Stimulated activated effector memory CD8-positive, alpha-beta T cell treated with anti-CD3 and anti-CD28 coated beads, Interleukin-12 subunit alpha, Interleukin-12 subunit beta, amount 100 ng/mL, for 72 hours (primary cell): ENCODE results near the gene CHML.

Experiments used
- ATAC-seq: fragments of 150-1000 bp; cut with Tn5 transposase; 2 replicates; pipeline ENCODE4 v1.10.0; 2021
- DNase-seq, 2 donors: peaks; one replicate each; pipeline ENCODE4 v3.0.0; 2021 to 2022; ENCODE audit warnings: low spot score in 2 of 2
- H3K27ac Mint-ChIP-seq: one replicate; pipeline ENCODE4 v1.8.0; 2022; ENCODE audit warnings: mild to moderate bottlenecking, mixed read lengths
- H3K36me3 Mint-ChIP-seq: one replicate; pipeline ENCODE4 v1.8.0; 2022; ENCODE audit warnings: mild to moderate bottlenecking, mixed read lengths
- H3K4me1 Mint-ChIP-seq: one replicate; pipeline ENCODE4 v1.8.0; 2022; ENCODE audit warnings: mixed read lengths
- H3K4me3 Mint-ChIP-seq: one replicate; pipeline ENCODE4 v1.8.0; 2022; ENCODE audit warnings: mild to moderate bottlenecking, mixed read lengths
- H3K9me3 Mint-ChIP-seq: one replicate; pipeline ENCODE4 v1.8.0; 2022; ENCODE audit warnings: mixed read lengths

CHML gene

GRCh38 chr1:241658081-241658793 lies 18.1 kb upstream of the CHML start:
- no peak for ATAC-seq
- DNase-seq: no peak
- Mint-ChIP-seq H3K4me3 (no peak overlapping the region), H3K27ac (no peak overlapping the region), H3K9me3 (no peaks in the 10 kb centered on the region), H3K36me3 (no peaks in the 10 kb centered on the region), H3K4me1 (no peaks in the 10 kb centered on the region)

GRCh38 chr1:241654641-241655040 lies 14.5 kb upstream of the CHML start:
- Mint-ChIP-seq H3K4me1 (no peaks in the 10 kb centered on the region), H3K27ac (no peak overlapping the region), H3K9me3 (no peaks in the 10 kb centered on the region), H3K4me3 (no peak overlapping the region), H3K36me3 (no peaks in the 10 kb centered on the region)
- ATAC-seq (no peak), DNase-seq (no peak)

- Mint-ChIP-seq H3K36me3 (no peaks in the 10 kb centered on the region), H3K27ac (no peak overlapping the region), H3K9me3 (no peaks in the 10 kb centered on the region), H3K4me3 (no peak overlapping the region), H3K4me1 (no peaks in the 10 kb centered on the region)
- ATAC-seq: no peak
- no peak for DNase-seq
Measured at GRCh38 chr1:241654019-241654418, 13.8 kb upstream of the CHML start.

- Mint-ChIP-seq H3K9me3 (no peaks in the 10 kb centered on the region), H3K27ac (no peak within 1 kb of the TSS), H3K4me1 (no peaks in the 10 kb centered on the region), H3K4me3 (no peak within 1 kb of the TSS), H3K36me3 (no peaks in the 10 kb centered on the region)
- no peak for ATAC-seq
- no peak for DNase-seq
Measured at GRCh38 chr1:241652012-241652411, 11.8 kb upstream of the CHML start, which contains the start of gene WDR64. Gene WDR64 (plus strand): TSS chr1:241652281. CDS start chr1:241652485, 204 bp downstream.

GRCh38 chr1:241648159-241648558 lies 8.0 kb upstream of the CHML start:
- H3K9me3 Mint-ChIP-seq: peaks cover 2% of the 10 kb centered on the region
- DNase-seq (no peak), ATAC-seq (no peak)
- peaks cover 10% of the 10 kb centered on the region for H3K4me1 Mint-ChIP-seq
- H3K27ac Mint-ChIP-seq: no peak overlapping the region
- no peaks in the 10 kb centered on the region for H3K36me3 Mint-ChIP-seq
- H3K4me3 Mint-ChIP-seq: no peak overlapping the region

- ATAC-seq (peak; percentile 79), DNase-seq (no peak)
- H3K4me3 Mint-ChIP-seq: no peak overlapping the region
- no peaks in the 10 kb centered on the region for H3K36me3 Mint-ChIP-seq
- peaks cover 3% of the 10 kb centered on the region for H3K9me3 Mint-ChIP-seq
- no peak overlapping the region for H3K27ac Mint-ChIP-seq
- H3K4me1 Mint-ChIP-seq: peaks cover 10% of the 10 kb centered on the region
Measured at GRCh38 chr1:241647658-241648057, 7.5 kb upstream of the CHML start.

- H3K36me3 Mint-ChIP-seq: no peaks in the 10 kb centered on the region
- peaks cover 10% of the 10 kb centered on the region for H3K4me1 Mint-ChIP-seq
- H3K4me3 Mint-ChIP-seq: no peak overlapping the region
- H3K27ac Mint-ChIP-seq: no peak overlapping the region
- ATAC-seq: no peak
- peaks cover 6% of the 10 kb centered on the region for H3K9me3 Mint-ChIP-seq
- no peak for DNase-seq
Measured at GRCh38 chr1:241646201-241646600, 6.0 kb upstream of the CHML start.

- Mint-ChIP-seq H3K4me1 (peaks cover 16% of the 10 kb centered on the region), H3K27ac (no peak overlapping the region), H3K9me3 (peaks cover 6% of the 10 kb centered on the region), H3K4me3 (no peak overlapping the region), H3K36me3 (no peaks in the 10 kb centered on the region)
- no peak for DNase-seq
- no peak for ATAC-seq
Measured at GRCh38 chr1:241645199-241645598, 5.0 kb upstream of the CHML start.

GRCh38 chr1:241644259-241644658 lies 4.1 kb upstream of the CHML start:
- ATAC-seq (no peak), DNase-seq (no peak)
- Mint-ChIP-seq H3K27ac (no peak overlapping the region), H3K4me3 (no peak overlapping the region), H3K9me3 (peaks cover 6% of the 10 kb centered on the region), H3K36me3 (no peaks in the 10 kb centered on the region), H3K4me1 (peaks cover 16% of the 10 kb centered on the region)

- Mint-ChIP-seq H3K27ac (no peak overlapping the region), H3K9me3 (peaks cover 6% of the 10 kb centered on the region), H3K4me3 (no peak overlapping the region), H3K36me3 (no peaks in the 10 kb centered on the region), H3K4me1 (peaks cover 30% of the 10 kb centered on the region)
- ATAC-seq (no peak), DNase-seq (no peak)
Measured at GRCh38 chr1:241642593-241642944, 2.4 kb upstream of the CHML start.

GRCh38 chr1:241641773-241642592 lies 1.8 kb upstream of the CHML start:
- Mint-ChIP-seq H3K36me3 (no peaks in the 10 kb centered on the region), H3K4me3 (no peak overlapping the region), H3K27ac (no peak overlapping the region), H3K9me3 (peaks cover 6% of the 10 kb centered on the region), H3K4me1 (peaks cover 36% of the 10 kb centered on the region)
- no peak for DNase-seq
- no peak for ATAC-seq

- peak overlapping the region; percentile 63 for H3K27ac Mint-ChIP-seq
- peaks cover 39% of the 10 kb centered on the region for H3K4me1 Mint-ChIP-seq
- DNase-seq (no peak), ATAC-seq (no peak)
- H3K36me3 Mint-ChIP-seq: no peaks in the 10 kb centered on the region
- H3K9me3 Mint-ChIP-seq: peaks cover 6% of the 10 kb centered on the region
- H3K4me3 Mint-ChIP-seq: peak overlapping the region; percentile 80
Measured at GRCh38 chr1:241640867-241641622, 876 bp upstream of the CHML start.

- H3K4me1 Mint-ChIP-seq: peaks cover 39% of the 10 kb centered on the region
Measured at GRCh38 chr1:241639623-241640148, 483 bp downstream of the CHML start.

GRCh38 chr1:241638909-241639622 lies 1.1 kb downstream of the CHML start:
- peaks cover 38% of the 10 kb centered on the region for H3K4me1 Mint-ChIP-seq
- H3K36me3 Mint-ChIP-seq: no peaks in the 10 kb centered on the region
- DNase-seq (no peak), ATAC-seq (no peak)
- H3K4me3 Mint-ChIP-seq: peak overlapping the region; percentile 80
- H3K27ac Mint-ChIP-seq: peak overlapping the region; percentile 60
- peaks cover 6% of the 10 kb centered on the region for H3K9me3 Mint-ChIP-seq

More at GRCh38 chr1:241639623-241640148, 483 bp downstream of the CHML start:
- ATAC-seq (peak; percentile 71), DNase-seq (peak in 1 of 2 donors; percentile 77)
- H3K9me3 Mint-ChIP-seq: peaks cover 6% of the 10 kb centered on the region
- peak overlapping the region; percentile 80 for H3K4me3 Mint-ChIP-seq
- H3K27ac Mint-ChIP-seq: peak overlapping the region; percentile 60
- no peaks in the 10 kb centered on the region for H3K36me3 Mint-ChIP-seq
